NCI-H146 treated with DMSO at 0.1 percent for 48 hours (cell line): ENCODE results near the gene CCDC69.

Experiments used
- DNase-seq: peaks from one replicate; lab custom pipeline; 2025; ENCODE audit not compliant: unreplicated experiment; lab: John Stamatoyannopoulos, UW

The CCDC69 gene

GRCh38 chr5:151168602-151169344 is 55.1 kb downstream of the CCDC69 start:
- no peak for DNase-seq

- no peak for DNase-seq
Observed at GRCh38 chr5:151167022-151167421, 56.9 kb downstream of the CCDC69 start.

- DNase-seq: peak; percentile 1
Observed at GRCh38 chr5:151164687-151165392, 59.1 kb downstream of the CCDC69 start.

GRCh38 chr5:151162776-151163175 is 61.1 kb downstream of the CCDC69 start:
- no peak for DNase-seq

GRCh38 chr5:151159649-151160373 is 64.1 kb downstream of the CCDC69 start:
- no peak for DNase-seq

GRCh38 chr5:151158287-151158661 is 65.6 kb downstream of the CCDC69 start:
- DNase-seq: no peak

GRCh38 chr5:151157426-151158286 is 66.2 kb downstream of the CCDC69 start, which contains the start of gene ANXA6:
Gene ANXA6, minus strand, starts transcription at chr5:151157779. Its CDS starts 9,878 bp downstream, at chr5:151147901.
- DNase-seq: peak; percentile 20

- DNase-seq: no peak
Observed at GRCh38 chr5:151156507-151157420, 67.1 kb downstream of the CCDC69 start.

- DNase-seq: no peak
Observed at GRCh38 chr5:151155775-151156506, 68.0 kb downstream of the CCDC69 start.

- DNase-seq: no peak
Observed at GRCh38 chr5:151154931-151155774, 68.7 kb downstream of the CCDC69 start.

- DNase-seq: no peak
Observed at GRCh38 chr5:151153766-151154272, 70.1 kb downstream of the CCDC69 start.

GRCh38 chr5:151153300-151153699 is 70.6 kb downstream of the CCDC69 start:
- DNase-seq: no peak

GRCh38 chr5:151151793-151152192 is 72.1 kb downstream of the CCDC69 start:
- DNase-seq: no peak

- no peak for DNase-seq
Observed at GRCh38 chr5:151151263-151151660, 72.6 kb downstream of the CCDC69 start.

GRCh38 chr5:151150471-151151262 is 73.2 kb downstream of the CCDC69 start:
- no peak for DNase-seq

GRCh38 chr5:151148583-151148982 is 75.3 kb downstream of the CCDC69 start:
- DNase-seq: no peak

GRCh38 chr5:151147033-151147432 is 76.9 kb downstream of the CCDC69 start:
- DNase-seq: no peak
